Measurements from ENCODE around the gene FAM174B. TPM values are rescaled to one million over a fixed set of nuclear protein-coding genes. Genes with fewer than 3 reads are reported as not detected.

The FAM174B gene
- total RNA-seq, result 1 to 10 TPM; 3.8 to 4.2 TPM

GRCh38 chr15:92655178-92655995 is at the start of gene FAM174B:
Gene FAM174B (minus strand): TSS chr15:92655775.

Other genes starting within 250 kb of the FAM174B start
- 100 to 1,000 TPM; 153 to 159 TPM for gene CHD2, start 244.5 kb upstream of the FAM174B start, total RNA-seq

Data from activated naive CD4-positive, alpha-beta T cell treated with anti-CD3 and anti-CD28 coated beads, Interleukin-2, amount 10 ng/mL, durations not matched to agents 5 hours and 36 hours (primary cell).